Ecto neural progenitor cell (in vitro differentiated cells): ENCODE measurements around the gene SAMD11.
"Not testable (repeated sequence)": the region's sequence is repeated elsewhere in the genome, so short reads cannot be mapped to it uniquely, and the experiment has no call there.

ENCODE experiments used
- DNase-seq: peaks from one replicate; pipeline ENCODE4 v3.0.0-alpha.2; 2018; ENCODE audit warnings: low spot score

Gene SAMD11

DNA sequence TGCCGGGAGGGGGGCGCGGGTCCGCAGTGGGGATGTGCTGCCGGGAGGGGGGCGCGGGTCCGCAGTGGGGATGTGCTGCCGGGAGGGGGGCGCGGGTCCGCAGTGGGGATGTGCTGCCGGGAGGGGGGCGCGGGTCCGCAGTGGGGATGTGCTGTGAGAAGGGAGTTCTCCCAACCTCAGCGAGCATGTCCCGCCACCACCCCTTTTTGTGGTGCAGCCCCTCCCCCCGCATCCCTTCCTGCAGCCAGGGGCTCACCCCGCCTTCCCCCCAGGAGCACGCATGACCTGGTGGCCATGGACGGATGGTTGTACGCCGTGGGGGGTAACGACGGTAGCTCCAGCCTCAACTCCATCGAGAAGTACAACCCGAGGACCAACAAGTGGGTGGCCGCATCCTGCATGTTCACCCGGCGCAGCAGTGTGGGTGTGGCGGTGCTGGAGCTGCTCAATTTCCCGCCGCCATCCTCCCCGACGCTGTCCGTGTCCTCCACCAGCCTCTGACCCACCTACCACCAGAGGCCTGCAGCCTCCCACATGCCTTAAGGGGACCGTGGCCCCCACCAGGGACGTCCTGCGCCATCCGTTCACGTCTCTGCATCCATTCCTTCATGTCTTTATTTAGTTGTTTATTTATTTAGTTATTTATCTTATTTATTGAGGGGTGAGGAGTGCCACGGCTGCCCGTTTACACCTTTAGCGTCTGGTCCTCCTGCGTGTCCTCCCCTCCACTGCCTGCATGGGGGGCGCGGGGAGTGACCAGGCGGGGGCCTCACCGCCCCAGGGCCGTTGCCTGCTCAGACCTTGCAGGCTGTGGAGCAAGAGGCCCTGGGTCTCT, 41.2 kb downstream of the SAMD11 start:
- no peak for DNase-seq

GRCh38 chr1:965526-966134, 41.9 kb downstream of the SAMD11 start:
- no peak for DNase-seq

DNA sequence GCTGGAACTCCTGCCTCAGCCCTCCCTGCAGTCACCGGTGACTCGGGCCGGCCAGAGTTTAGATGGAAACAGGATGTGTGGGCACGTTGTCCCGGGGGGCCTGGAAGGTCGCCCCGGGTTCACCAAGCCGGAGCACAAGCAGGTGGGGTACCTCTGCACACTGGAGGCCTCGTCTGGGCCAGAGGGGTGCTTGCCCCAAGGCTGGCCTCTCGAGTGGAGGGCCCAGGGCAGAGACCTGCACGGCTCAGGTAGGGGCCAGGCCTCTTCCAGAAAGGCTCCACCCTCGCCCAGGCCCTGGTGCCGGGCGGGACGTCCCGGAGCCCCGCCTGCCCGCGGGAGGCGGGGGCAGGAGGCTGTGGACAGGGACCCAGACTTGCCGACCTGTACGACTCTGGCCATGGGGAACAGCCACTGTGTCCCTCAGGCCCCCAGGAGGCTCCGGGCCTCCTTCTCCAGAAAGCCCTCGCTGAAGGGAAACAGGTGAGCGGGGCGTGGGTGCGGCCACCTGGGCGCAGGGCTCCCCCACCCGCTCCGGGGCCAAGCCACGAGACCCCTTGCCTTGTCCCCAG, 42.5 kb downstream of the SAMD11 start, which contains the start of gene PLEKHN1:
PLEKHN1 (plus strand) TSS at position 348 of the 569 bp plus-strand sequence; CDS start at position 398, 50 bp downstream.
- no peak for DNase-seq

DNA sequence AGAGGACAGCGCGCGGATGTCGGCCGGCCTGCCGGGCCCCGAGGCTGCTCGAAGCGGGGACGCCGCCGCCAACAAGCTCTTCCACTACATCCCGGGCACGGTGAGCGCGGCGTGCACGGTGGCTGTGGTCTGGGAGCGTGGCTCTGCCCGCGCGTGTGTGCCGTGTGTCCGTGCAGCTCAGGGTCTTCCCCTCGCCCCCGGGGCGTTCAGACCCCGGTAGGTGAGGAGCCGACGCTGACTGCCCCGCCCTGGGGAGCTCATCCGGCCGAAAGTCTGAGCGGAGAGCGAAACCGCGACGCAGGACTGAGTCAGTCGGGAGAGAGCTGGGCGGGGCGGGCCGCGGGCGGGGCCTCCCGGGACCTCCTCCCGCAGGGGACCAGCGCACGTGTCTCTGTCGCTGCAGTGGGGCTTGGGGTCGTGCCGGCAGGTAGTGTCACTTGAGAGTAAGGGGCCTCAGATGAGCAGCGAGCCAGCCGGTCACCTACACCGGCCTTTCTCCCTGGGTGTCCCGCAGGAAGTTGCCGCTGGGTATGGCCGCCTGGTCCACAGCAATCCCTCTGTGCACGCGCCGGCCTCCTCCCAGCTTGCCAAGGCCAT, 43.1 kb downstream of the SAMD11 start:
- DNase-seq = no peak

- no peak for DNase-seq
These were observed 44.0 kb downstream of the SAMD11 start for GRCh38 chr1:967466-968343.

GRCh38 chr1:969260-969855, 45.6 kb downstream of the SAMD11 start:
- no peak for DNase-seq

GRCh38 chr1:970242-970972, 46.7 kb downstream of the SAMD11 start:
- no peak for DNase-seq

DNA sequence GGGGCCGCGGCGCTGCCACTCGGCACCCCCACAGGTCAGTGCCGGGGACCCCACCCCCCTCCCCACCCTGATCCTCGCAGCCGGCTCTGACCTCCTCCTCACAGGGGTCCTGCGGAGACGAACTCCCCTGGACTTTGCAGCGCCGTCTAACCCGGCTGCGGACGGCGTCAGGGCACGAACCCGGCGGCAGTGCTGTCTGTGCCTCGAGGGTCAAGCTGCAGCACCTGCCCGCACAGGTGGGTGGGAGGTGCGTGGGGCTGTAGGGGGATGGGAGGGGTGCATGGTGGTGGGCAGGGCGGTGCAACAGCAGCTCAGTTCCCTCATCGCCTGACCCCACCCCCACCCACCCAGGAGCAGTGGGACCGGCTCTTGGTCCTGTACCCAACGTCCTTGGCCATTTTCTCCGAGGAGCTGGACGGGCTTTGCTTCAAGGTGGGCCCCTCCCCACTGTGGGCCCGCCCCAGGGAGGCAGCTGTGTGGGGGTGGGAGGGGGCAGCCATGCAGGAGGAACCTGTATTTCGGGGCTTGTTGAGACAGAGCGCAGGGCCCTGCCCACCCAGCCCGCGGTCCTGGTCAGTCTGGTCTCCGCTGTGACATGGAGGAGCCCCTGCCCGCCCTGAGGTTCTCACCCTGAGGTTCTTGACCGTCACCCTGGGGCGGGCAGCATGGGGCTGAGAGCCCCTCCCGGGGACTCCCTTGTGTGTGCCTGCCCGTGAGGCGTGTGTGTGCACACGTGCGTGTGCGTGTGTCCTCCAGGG, 47.4 kb downstream of the SAMD11 start:
- no peak for DNase-seq

DNA sequence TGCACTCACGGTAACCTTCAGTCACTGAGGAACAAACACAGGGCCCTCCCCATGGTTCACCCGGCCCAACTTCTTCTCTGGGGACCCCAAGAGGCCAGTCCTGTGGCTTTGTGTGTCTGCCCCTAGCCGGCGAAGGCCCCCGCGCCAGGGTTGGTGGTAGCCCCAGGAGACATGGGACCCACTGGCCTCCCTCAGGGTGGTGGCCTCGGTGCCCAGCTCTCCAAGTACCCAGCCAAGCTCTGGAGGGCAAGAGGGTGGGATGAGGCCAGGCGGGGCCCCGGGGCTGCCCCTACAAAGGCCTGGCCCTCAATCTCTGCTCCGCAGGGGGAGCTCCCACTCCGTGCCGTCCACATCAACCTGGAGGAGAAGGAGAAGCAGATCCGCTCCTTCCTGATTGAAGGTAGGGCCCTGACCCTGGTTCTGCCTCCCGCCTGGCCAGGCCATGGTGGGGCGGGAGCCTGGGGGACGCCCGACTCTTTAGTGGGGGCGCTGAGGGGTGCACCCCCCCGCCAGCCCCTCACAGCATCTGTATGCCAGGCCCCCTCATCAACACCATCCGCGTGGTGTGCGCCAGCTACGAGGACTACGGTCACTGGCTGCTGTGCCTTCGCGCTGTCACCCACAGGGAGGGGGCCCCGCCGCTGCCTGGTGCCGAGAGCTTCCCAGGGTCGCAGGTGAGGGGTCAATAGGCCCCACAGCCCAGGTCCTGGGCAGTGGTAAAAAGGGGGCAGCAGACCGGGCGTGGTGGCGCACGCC, 48.2 kb downstream of the SAMD11 start:
- no peak for DNase-seq

DNA sequence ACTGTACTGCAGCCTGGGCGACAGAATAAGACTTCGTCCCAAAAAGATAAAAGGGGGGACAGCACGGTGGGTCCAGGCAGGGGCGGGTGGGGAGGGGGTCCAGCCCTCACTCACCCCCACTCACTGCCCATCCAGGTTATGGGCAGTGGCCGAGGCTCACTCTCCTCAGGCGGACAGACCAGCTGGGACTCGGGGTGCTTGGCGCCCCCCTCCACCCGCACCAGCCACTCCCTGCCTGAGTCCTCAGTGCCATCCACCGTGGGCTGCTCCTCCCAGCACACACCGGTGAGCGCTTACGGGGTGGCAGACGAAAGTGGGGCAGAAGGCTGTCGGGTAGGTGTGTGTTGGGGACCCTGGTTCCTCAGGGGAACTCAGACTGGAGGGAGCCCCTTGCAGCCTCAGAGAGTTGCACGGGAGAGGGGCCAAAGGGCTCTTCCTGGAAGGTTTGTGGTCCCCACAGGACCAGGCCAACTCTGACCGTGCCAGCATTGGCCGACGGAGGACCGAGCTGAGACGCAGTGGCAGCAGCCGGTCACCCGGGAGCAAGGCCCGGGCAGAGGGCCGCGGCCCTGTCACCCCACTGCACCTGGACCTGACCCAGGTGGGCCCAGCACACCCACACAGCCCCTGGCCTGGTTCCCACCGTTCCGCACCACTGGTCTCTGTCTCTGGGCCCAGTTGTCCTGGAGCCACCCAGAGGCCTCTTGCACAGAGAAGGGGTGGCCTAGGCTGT, 49.2 kb downstream of the SAMD11 start:
- DNase-seq = no peak

DNA sequence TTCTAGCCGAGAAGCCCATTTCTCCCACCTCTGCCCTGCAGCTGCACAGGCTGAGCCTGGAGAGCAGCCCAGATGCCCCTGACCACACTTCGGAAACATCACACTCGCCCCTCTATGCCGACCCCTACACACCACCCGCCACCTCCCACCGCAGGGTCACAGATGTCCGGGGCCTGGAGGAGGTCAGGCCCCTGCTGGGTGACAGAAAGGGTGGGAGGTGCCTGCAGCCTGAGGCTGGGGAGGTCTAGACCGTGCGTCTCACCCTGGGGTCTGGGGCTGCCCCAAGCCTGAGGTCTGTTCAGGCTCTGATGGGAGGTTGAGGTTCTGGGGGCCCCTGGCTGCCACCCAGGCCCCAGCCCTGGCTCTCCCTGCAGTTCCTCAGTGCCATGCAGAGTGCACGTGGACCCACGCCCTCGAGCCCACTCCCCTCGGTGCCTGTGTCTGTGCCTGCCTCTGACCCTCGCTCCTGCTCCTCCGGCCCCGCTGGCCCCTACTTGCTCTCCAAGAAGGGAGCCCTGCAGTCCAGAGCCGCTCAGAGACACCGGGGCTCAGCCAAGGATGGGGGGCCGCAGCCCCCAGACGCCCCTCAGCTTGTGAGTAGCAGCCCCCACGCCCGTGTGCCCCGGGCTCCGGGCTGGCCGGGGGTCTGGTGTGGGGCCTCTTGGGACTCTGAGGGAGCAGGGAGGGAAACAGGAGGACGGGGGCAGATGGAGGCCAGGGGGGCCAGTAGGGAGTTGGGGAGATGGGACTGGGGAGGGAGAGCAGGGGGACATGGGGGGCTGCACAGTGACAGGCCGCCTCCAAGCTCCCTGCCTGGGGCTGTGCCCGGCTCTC, 50.0 kb downstream of the SAMD11 start:
- no peak for DNase-seq

GRCh38 chr1:974293-974640, 50.5 kb downstream of the SAMD11 start:
- DNase-seq = no peak

DNA sequence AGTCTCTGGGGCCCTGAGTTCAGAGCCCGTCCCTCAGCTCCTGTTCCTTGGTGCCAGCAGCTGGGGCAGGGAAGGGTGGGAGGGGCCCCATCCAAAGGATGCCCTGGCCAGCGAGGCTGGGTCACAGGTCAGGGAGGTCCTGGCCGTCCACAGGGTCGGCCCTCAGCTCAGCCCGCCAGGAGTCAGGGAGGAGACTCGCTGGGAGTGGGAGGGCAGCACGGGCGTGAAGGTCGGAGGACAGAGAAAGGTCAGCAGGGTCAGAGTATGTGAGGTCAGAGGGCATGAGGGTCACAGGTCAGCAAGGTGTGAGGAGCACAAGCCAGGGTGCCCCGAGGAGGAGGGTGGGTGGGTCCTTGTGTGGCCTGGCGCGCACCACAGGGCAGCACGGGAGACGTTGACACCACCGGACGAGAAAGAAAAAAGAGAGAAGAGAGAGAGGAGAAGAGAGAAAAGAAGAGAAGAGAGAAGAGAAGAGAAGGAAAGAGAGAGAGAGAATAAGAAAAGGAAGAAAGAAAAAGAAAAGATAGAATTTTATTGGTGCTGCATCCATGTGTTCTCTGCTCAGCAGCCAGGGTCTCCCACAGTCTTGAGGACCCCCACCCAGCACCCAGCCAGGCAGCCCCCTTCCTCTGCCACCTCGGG, 51.1 kb downstream of the SAMD11 start:
- DNase-seq = no peak

GRCh38 chr1:975365-975764, 51.6 kb downstream of the SAMD11 start:
- no peak for DNase-seq

DNA sequence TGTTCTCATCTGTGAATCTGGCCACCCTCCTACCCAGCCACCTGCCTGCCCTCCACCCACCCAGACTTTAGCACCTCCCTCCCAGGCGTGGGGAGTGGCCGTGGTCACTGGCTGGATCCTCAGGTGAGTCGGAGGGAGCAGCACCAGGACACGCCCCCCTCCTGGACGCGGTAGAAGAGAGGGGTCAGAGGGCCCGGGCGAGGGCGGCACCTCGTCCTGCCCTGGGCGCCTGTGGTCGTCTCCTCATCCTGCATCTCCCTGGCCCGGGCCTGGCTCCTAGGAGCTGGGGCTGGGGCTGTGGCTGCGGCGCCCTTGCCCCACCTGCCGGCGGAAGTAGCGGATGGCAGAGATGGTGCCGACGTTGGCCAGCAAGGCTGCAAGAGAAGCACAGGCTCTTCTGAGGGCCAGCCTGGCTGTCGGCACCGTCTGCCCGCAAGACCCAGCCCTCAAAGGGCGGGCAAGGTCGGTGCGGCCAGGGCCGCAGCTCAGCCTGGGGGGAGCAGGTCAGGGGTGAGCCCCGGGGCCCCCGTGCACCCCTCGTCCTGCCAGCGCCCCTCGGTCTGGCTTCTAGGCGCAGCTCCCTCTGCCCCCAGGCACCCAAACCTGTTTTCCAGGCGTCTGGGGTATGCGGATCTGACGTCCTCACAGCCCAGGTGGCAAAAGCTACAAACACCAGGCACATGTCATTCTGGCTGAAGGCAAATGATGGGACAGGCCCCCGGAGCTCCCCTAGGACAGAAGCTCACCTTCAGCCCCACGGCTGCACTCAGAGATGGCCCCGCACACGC, 52.4 kb downstream of the SAMD11 start:
- DNase-seq = peak; percentile 88

- not testable (repeated sequence) for DNase-seq
These were observed 53.1 kb downstream of the SAMD11 start for GRCh38 chr1:976791-977190.
